SK-N-MC (cell line): ENCODE measurements around the gene MCF2L.

Experiments
- EZH2 ChIP-seq: fragments of 200-600 bp; sonication (generic); IDR thresholded peaks from one replicate; pipeline ENCODE4 v1.6.1; 2017; ENCODE audit warnings: antibody characterized with exemption
- FOXP2 ChIP-seq: optimal IDR thresholded peaks from 2 replicates; pipeline ENCODE3; 2011; ENCODE audit warnings: mild to moderate bottlenecking, moderate library complexity; ENCODE audit not compliant: insufficient read depth; ENCODE audit errors: extremely low read length, control extremely low read depth
- POLR2AphosphoS5 ChIP-seq: IDR thresholded peaks from 2 replicates; pipeline ENCODE4 v1.6.1; 2012; ENCODE audit warnings: mild to moderate bottlenecking, low read depth, low read length, borderline replicate concordance

GRCh38 chr13:113147206-113147605 is 178.2 kb downstream of the MCF2L start:
- no peak for TF ChIP-seq POLR2AphosphoS5
- TF ChIP-seq EZH2, result no peak
- TF ChIP-seq FOXP2, result no peak
